HepG2 (cell line): ENCODE measurements around the gene PATL1. TPM values are rescaled to one million over a fixed set of nuclear protein-coding genes. Genes with fewer than 3 reads are reported as not detected.
"Not testable (repeated sequence)": the region's sequence is repeated elsewhere in the genome, so short reads cannot be mapped to it uniquely, and the experiment has no call there.

Experiments used
- ATAC-seq: fragments of 200-7000 bp; cut with Tn5 transposase; 3 replicates; pipeline ENCODE4 v1.9.1; 2020; ENCODE audit warnings: mild to moderate bottlenecking, moderate library complexity
- BruUV-seq: library from RNA; stranded (reverse); fragments of 400-500 nt; replicated peaks from 2 replicates; lab custom pipeline; 2021; lab: Mats Ljungman, UMichigan
- CTCF ChIA-PET: fragments of 300-600 bp; formaldehyde crosslinking; extraction: SDS; loops from one replicate; lab custom pipeline; 2021; ENCODE audit warnings: low total read pairs, inconsistent platforms, low intra/inter-chr PET ratio; lab: Yijun Ruan, JAX
- POLR2A ChIA-PET: fragments of 350-600 bp; sonication (Branson Sonifier 250); formaldehyde crosslinking; loops from one replicate; lab custom pipeline; 2020; ENCODE audit warnings: antibody characterized with exemption, inconsistent platforms; lab: Yijun Ruan, JAX
- DNase-seq: peaks from one replicate; pipeline ENCODE4 v3.0.0-alpha.2; 2015; ENCODE audit warnings: low spot score
- FAIRE-seq: peaks from 3 replicates; lab custom pipeline; 2011; peaks lifted over from hg19 to GRCh38; lab: Jason Lieb, UNC
- H2AFZ ChIP-seq: one replicate; pipeline ENCODE4 v1.6.1; 2011; ENCODE audit warnings: low read length, inconsistent platforms
- H3K27ac ChIP-seq: fragments of 300-600 bp; 3 replicates; pipeline ENCODE4 v1.8.0; 2011; ENCODE audit warnings: mixed run types, mild to moderate bottlenecking, mixed read lengths, low read length, inconsistent platforms; ENCODE audit not compliant: insufficient read depth; ENCODE audit errors: extremely low read length
- H3K27me3 ChIP-seq, 2 experiments: fragments of 200-600 bp in 1 of 2; 2 replicates in 1 of 2; 3 replicates in 1 of 2; pipeline versions ENCODE4 v1.6.0 to v1.8.0; 2011; ENCODE audit warnings: low read length in 2 of 2, mild to moderate bottlenecking in 2 of 2, moderate library complexity in 2 of 2, inconsistent platforms in 1 of 2; ENCODE audit not compliant: insufficient read depth in 2 of 2, control insufficient read depth in 1 of 2
- H3K36me3 ChIP-seq, 2 experiments: fragments of 200-600 bp in 1 of 2; replicated peaks in 1 of 2; 2 replicates in 1 of 2; 3 replicates in 1 of 2; pipeline versions ENCODE4 v1.5.1 to v1.8.0; 2011; ENCODE audit warnings: low read length in 2 of 2, inconsistent platforms in 1 of 2; ENCODE audit not compliant: insufficient read depth in 2 of 2, control insufficient read depth in 1 of 2
- H3K4me1 ChIP-seq: 2 replicates; pipeline ENCODE4 v1.5.1; 2012; ENCODE audit warnings: low read length, inconsistent platforms; ENCODE audit not compliant: insufficient read depth
- H3K4me2 ChIP-seq: 2 replicates; pipeline ENCODE4 v1.6.0; 2011; ENCODE audit warnings: low read depth, low read length, inconsistent platforms
- H3K4me3 ChIP-seq, 3 experiments: fragments of 200-600 bp in 1 of 3; sonication (generic), shearing (Covaris generic) in 1 of 3; replicated peaks in 1 of 3; 2 replicates each; pipeline ENCODE4 v1.5.1; 2011 to 2016; ENCODE audit warnings: low read length in 3 of 3, inconsistent platforms in 2 of 3, low read depth in 2 of 3, mild to moderate bottlenecking in 2 of 3, control low read depth in 1 of 3, mixed read lengths in 1 of 3; ENCODE audit not compliant: insufficient read depth in 1 of 3
- H3K79me2 ChIP-seq: one replicate; pipeline ENCODE4 v1.6.1; 2011; ENCODE audit warnings: low read length, inconsistent platforms; ENCODE audit not compliant: insufficient read depth
- H3K9ac ChIP-seq: 2 replicates; pipeline ENCODE4 v1.6.0; 2011; ENCODE audit warnings: mild to moderate bottlenecking, low read depth, low read length, inconsistent platforms; ENCODE audit not compliant: insufficient read depth
- H3K9me3 ChIP-seq: 2 replicates; pipeline ENCODE4 v1.5.1; 2012; ENCODE audit warnings: mild to moderate bottlenecking, low read length
- H4K20me1 ChIP-seq: 2 replicates; pipeline ENCODE4 v1.6.0; 2011; ENCODE audit warnings: inconsistent platforms, mild to moderate bottlenecking, low read length, moderate library complexity; ENCODE audit not compliant: insufficient read depth
- AFF4 ChIP-seq: sonication (generic); formaldehyde crosslinking; IDR thresholded peaks from 2 replicates; pipeline ENCODE4 v1.4.0; 2020; ENCODE audit warnings: missing genetic modification reagents
- AHR ChIP-seq: IDR thresholded peaks from 2 replicates; pipeline ENCODE4 v1.6.1; 2018; ENCODE audit warnings: missing genetic modification reagents, missing compliant biosample characterization
- THAP11 ChIP-seq: IDR thresholded peaks from 2 replicates; pipeline ENCODE4 v1.6.1; 2016; ENCODE audit warnings: missing biosample characterization, missing genetic modification reagents
- ZBTB26 ChIP-seq: IDR thresholded peaks from 2 replicates; pipeline ENCODE4 v1.6.1; 2016; ENCODE audit warnings: missing compliant biosample characterization, missing genetic modification reagents, borderline replicate concordance
- ZNF224 ChIP-seq: sonication (generic); formaldehyde crosslinking; IDR thresholded peaks from 2 replicates; pipeline ENCODE4 v1.5.0; 2020; ENCODE audit warnings: mild to moderate bottlenecking, missing genetic modification reagents
- ZNF3 ChIP-seq: IDR thresholded peaks from 2 replicates; pipeline ENCODE4 v1.7.0; 2017; ENCODE audit warnings: inconsistent platforms
- ZNF557 ChIP-seq: sonication (generic); formaldehyde crosslinking; IDR thresholded peaks from 2 replicates; pipeline ENCODE4 v1.4.0; 2020; ENCODE audit warnings: missing genetic modification reagents
- WGBS: methylation state at CpG from one replicate; pipeline ENCODE4 v1.1.6; 2017; ENCODE audit warnings: low lambda C conversion rate; 5-methylcytosine and 5-hydroxymethylcytosine counted together
- in situ Hi-C: cut with HindIII; loops from 2 replicates; pipeline ENCODE4 v1.10.0; 2017; ENCODE audit warnings: low pct_unique_long_range_greater_than_20kb; ENCODE audit not compliant: extremely low pct_ligation_motif_present
- intact Hi-C: fragments of 100-400 bp; cut with micrococcal nuclease; formaldehyde crosslinking; loops from one replicate; pipeline ENCODE4 v1.10.0; 2022; ENCODE audit not compliant: unreplicated experiment
- polyA plus RNA-seq, 8 experiments: library from polyadenylated mRNA; depleted of rRNA in 3 of 8; stranded (reverse) in 7 of 8; unstranded in 1 of 8; fragments of >200 nt; fragmentation: Illumina TruSeq in 4 of 8; extraction: Trizol in 4 of 8; gene quantifications; 2 replicates each; pipeline versions ENCODE4 v1.2.1 to v1.2.3, GENCODE V29; 2011 to 2016; ENCODE audit warnings: low read depth in 4 of 8, missing spikeins in 1 of 8, mixed read lengths in 1 of 8; ENCODE audit not compliant: insufficient read depth in 1 of 8
- total RNA-seq, 5 experiments: library from RNA; depleted of rRNA; stranded (reverse); fragments of >200 nt; fragmentation: Illumina TruSeq; extraction: Trizol; gene quantifications; 2 replicates each; pipeline ENCODE4 v1.2.3, GENCODE V29; 2016; ENCODE audit warnings: low read depth in 1 of 5

Gene PATL1
- total and polyA plus RNA-seq, 2 of the 13 experiments (the other 11 are each of a cell fraction or from before 2014, with no cell fraction given): 12.9 to 26.8 TPM

GRCh38 chr11:59681260-59681725, 12.5 kb upstream of the PATL1 start:
- POLR2A ChIA-PET, H3K9me3 ChIP-seq, H3K27ac ChIP-seq, H3K36me3 ChIP-seq, H3K4me3 ChIP-seq, H3K79me2 ChIP-seq, FAIRE-seq, H2AFZ ChIP-seq, BruUV-seq, DNase-seq, H3K27me3 ChIP-seq, H3K9ac ChIP-seq, H4K20me1 ChIP-seq: not testable (repeated sequence)
- in situ Hi-C loops: loop anchor here (25.0 kb wide), 1 partner anchor 494 kb away; no protein-coding TSS in a partner anchor
- intact Hi-C loops: loop anchor here (5.0 kb wide), 1 partner anchor 129 kb away; no protein-coding TSS in a partner anchor
- Histone ChIP-seq H3K4me1 (peaks cover 30% of the 10 kb centered on the region), H3K4me2 (0 out of 2 replicates have a peak overlapping the region, but pooled peaks have one; percentile 18)
- peak; percentile 29; the same call in 1 of the 3 replicates for ATAC-seq
- WGBS: 0% methylated on average over 7 of the region's 7 CpGs
- CTCF ChIA-PET: interaction anchor here (1.6 kb wide), 1 partner anchor 144 kb away, joined by 25 read pairs; no protein-coding TSS in a partner anchor

- H4K20me1 ChIP-seq: no peaks in the 10 kb centered on the region
- ATAC-seq (peak; percentile 99), FAIRE-seq (peak; percentile 15), DNase-seq (peak; percentile 73)
- no peaks in the 10 kb centered on the region for H3K9me3 ChIP-seq
- H3K4me2 ChIP-seq: 0 out of 2 replicates have a peak overlapping the region, but pooled peaks have one; percentile 18
- no peak overlapping the region for H3K4me3 ChIP-seq
- H3K27ac ChIP-seq: no peak overlapping the region
- peaks cover 38% of the 10 kb centered on the region for H3K4me1 ChIP-seq
- 6% methylated on average over 1 of the region's 1 CpG for WGBS
- in situ Hi-C loops: loop anchor here (25.0 kb wide), 1 partner anchor 493 kb away; no protein-coding TSS in a partner anchor
- no TSS peak for BruUV-seq
- no peak overlapping the region for H3K9ac ChIP-seq
- no peaks in the 10 kb centered on the region for H3K36me3 ChIP-seq
- intact Hi-C loops: loop anchor here (1.0 to 5.0 kb wide), 2 partner anchors 128 to 143 kb away; no protein-coding TSS in a partner anchor
- H2AFZ ChIP-seq: no peak overlapping the region
- no peaks in the 10 kb centered on the region for H3K27me3 ChIP-seq
- H3K79me2 ChIP-seq: no peaks in the 10 kb centered on the region
- ChIA-PET CTCF (interaction anchor here (0.7 to 1.6 kb wide), 2 partner anchors 11 to 143 kb away, joined by 3 to 25 read pairs; partner anchors contain the start of gene PATL1), POLR2A (interaction anchor here (0.5 to 1.0 kb wide), 2 partner anchors 12 to 65 kb away, joined by 3 to 8 read pairs; partner anchors contain the start of gene PATL1)
- TF ChIP-seq THAP11 (0 out of 2 replicates have a peak, but pooled peaks have one; percentile 34), ZNF224 (CRISPR knock-in tag) (no peak), ZNF3 (no peak), ZBTB26 (CRISPR knock-in tag) (peak; percentile 69; the same call in 1 of the 2 replicates), AHR (no peak), AFF4 (CRISPR knock-in tag) (no peak), ZNF557 (CRISPR knock-in tag) (no peak)
Observed at GRCh38 chr11:59680287-59681154, 11.7 kb upstream of the PATL1 start.
